B cell (primary cell): Measurements from ENCODE around the gene TSPAN5. TPM values are rescaled to one million over a fixed set of nuclear protein-coding genes. Genes with fewer than 3 reads are reported as not detected.

Source experiments
- ATAC-seq: fragments of 200-7000 bp; cut with Tn5 transposase; one replicate; pipeline ENCODE4 v1.10.0; 2021; ENCODE audit warnings: low read depth, mild to moderate bottlenecking, moderate number of reproducible peaks, moderate library complexity
- CTCF ChIA-PET: fragments of 350-600 bp; sonication (Branson Sonifier 250); formaldehyde crosslinking; loops from one replicate; lab custom pipeline; 2021; ENCODE audit warnings: antibody characterized with exemption, inconsistent platforms; lab: Charles Lee
- POLR2A ChIA-PET: fragments of 350-600 bp; sonication (Branson Sonifier 250); formaldehyde crosslinking; loops from one replicate; lab custom pipeline; 2021; ENCODE audit warnings: antibody characterized with exemption; lab: Charles Lee
- DNase-seq: peaks from one replicate; pipeline ENCODE4 v3.0.0; 2013
- H2AFZ ChIP-seq: 2 replicates; pipeline ENCODE4 v1.6.1; 2012; ENCODE audit warnings: mild to moderate bottlenecking, low read depth, low read length; ENCODE audit not compliant: insufficient read depth, poor library complexity, severe bottlenecking
- H3K27ac ChIP-seq, 2 donors: 1 replicate in 1 of 2; 2 replicates in 1 of 2; pipeline ENCODE4 v1.5.1; 2012 to 2013; ENCODE audit warnings: low read length in 2 of 2, mild to moderate bottlenecking in 2 of 2, moderate library complexity in 1 of 2
- H3K27me3 ChIP-seq, 4 experiments: fragments of 200-600 bp in 1 of 4; sonication (generic) in 1 of 4; replicated peaks in 1 of 4; 1 replicate in 2 of 4; 2 replicates in 2 of 4; pipeline versions ENCODE4 v1.6.1 to v1.7.0; 2013 to 2016; ENCODE audit warnings: low read length in 3 of 4, mild to moderate bottlenecking in 2 of 4, mixed read lengths in 1 of 4, moderate library complexity in 1 of 4; ENCODE audit not compliant: insufficient read depth in 4 of 4, control insufficient read depth in 3 of 4; ENCODE audit errors: control extremely low read depth in 1 of 4
- H3K36me3 ChIP-seq, 2 experiments: replicated peaks in 1 of 2; 1 replicate in 1 of 2; 2 replicates in 1 of 2; pipeline versions ENCODE4 v1.6.1 to v1.7.1; 2013; ENCODE audit warnings: low read length in 1 of 2; ENCODE audit not compliant: insufficient read depth in 2 of 2, control insufficient read depth in 1 of 2; ENCODE audit errors: control extremely low read depth in 1 of 2, extremely low read depth in 1 of 2
- H3K4me1 ChIP-seq, 2 donors: fragments of 200-600 bp in 1 of 2; sonication (generic) in 1 of 2; 1 replicate in 1 of 2; 2 replicates in 1 of 2; pipeline versions ENCODE4 v1.5.1 to v1.6.1; 2013 to 2017; ENCODE audit warnings: low read length in 2 of 2; ENCODE audit not compliant: control insufficient read depth in 2 of 2, insufficient read depth in 2 of 2
- H3K4me2 ChIP-seq: replicated peaks from 2 replicates; pipeline ENCODE3; 2012; ENCODE audit warnings: mild to moderate bottlenecking, low read depth, low read length; ENCODE audit not compliant: poor library complexity, severe bottlenecking
- H3K4me3 ChIP-seq, 5 experiments: fragments of 200-600 bp in 1 of 5; sonication (generic) in 1 of 5; 1 replicate in 3 of 5; 2 replicates in 2 of 5; pipeline versions ENCODE4 v1.5.1 to v1.7.0; 2011 to 2016; ENCODE audit warnings: low read length in 4 of 5, mild to moderate bottlenecking in 4 of 5, low read depth in 2 of 5, control low read depth in 1 of 5, moderate library complexity in 1 of 5; ENCODE audit not compliant: insufficient read depth in 1 of 5; ENCODE audit errors: control extremely low read depth in 1 of 5, extremely low read depth in 1 of 5
- H3K79me2 ChIP-seq: fragments of 200-600 bp; sonication (generic); one replicate; pipeline ENCODE4 v1.6.0; 2016; ENCODE audit warnings: low read length; ENCODE audit not compliant: control insufficient read depth, insufficient read depth
- H3K9ac ChIP-seq: fragments of 200-600 bp; sonication (generic); 2 replicates; pipeline ENCODE4 v1.6.1; 2017; ENCODE audit warnings: mild to moderate bottlenecking, low read length, moderate library complexity
- H3K9me3 ChIP-seq, 3 donors: one replicate each; pipeline versions ENCODE4 v1.6.1 to v1.7.1; 2013; ENCODE audit warnings: low read length in 2 of 3; ENCODE audit not compliant: control insufficient read depth in 2 of 3, insufficient read depth in 1 of 3; ENCODE audit errors: control extremely low read depth in 1 of 3
- H4K20me1 ChIP-seq: 2 replicates; pipeline ENCODE4 v1.6.0; 2012; ENCODE audit warnings: mild to moderate bottlenecking, low read length; ENCODE audit not compliant: insufficient read depth, control insufficient read depth, poor library complexity, severe bottlenecking
- H3K27ac Mint-ChIP-seq: one replicate; pipeline ENCODE4 v1.8.0; 2021; ENCODE audit warnings: mixed read lengths
- H3K27me3 Mint-ChIP-seq: one replicate; pipeline ENCODE4 v1.8.0; 2021; ENCODE audit warnings: mixed read lengths
- H3K4me1 Mint-ChIP-seq: one replicate; pipeline ENCODE4 v1.8.0; 2021; ENCODE audit warnings: mixed read lengths
- H3K4me3 Mint-ChIP-seq: one replicate; pipeline ENCODE4 v1.8.0; 2021; ENCODE audit warnings: mixed read lengths
- H3K9me3 Mint-ChIP-seq: one replicate; pipeline ENCODE4 v1.8.0; 2022; ENCODE audit warnings: mixed read lengths; ENCODE audit not compliant: insufficient read depth
- CTCF ChIP-seq: fragments of 200-600 bp; IDR thresholded peaks from one replicate; pipeline ENCODE4 v1.8.0; 2022; ENCODE audit warnings: antibody characterized with exemption, mild to moderate bottlenecking
- EZH2 ChIP-seq: IDR thresholded peaks from 2 replicates; pipeline ENCODE4 v1.6.1; 2012; ENCODE audit warnings: borderline replicate concordance, low read depth, mild to moderate bottlenecking, moderate library complexity, low read length; ENCODE audit not compliant: insufficient read depth, poor library complexity, severe bottlenecking
- WGBS: methylation state at CpG from one replicate; pipeline ENCODE4 v1.1.5; 2013; ENCODE audit warnings: missing lambda C conversion rate; ENCODE audit not compliant: insufficient coverage; 5-methylcytosine and 5-hydroxymethylcytosine counted together
- intact Hi-C: fragments of 100-400 bp; cut with micrococcal nuclease; formaldehyde crosslinking; loops from one replicate; pipeline ENCODE4 v1.10.0; 2022
- polyA plus RNA-seq: library from polyadenylated mRNA; depleted of rRNA; stranded (reverse); fragments of >200 nt; gene quantifications from 2 replicates; pipeline ENCODE4 v1.2.3, GENCODE V29; 2012
- total RNA-seq, 2 donors: library from RNA; stranded (reverse); fragments of 120-200 nt in 1 of 2; gene quantifications; 1 replicate in 1 of 2; 2 replicates in 1 of 2; pipeline versions ENCODE4 v1.2.3 to v1.2.4, GENCODE V29; 2013 to 2022

Gene TSPAN5
- total and polyA plus RNA-seq, 2 donors (not counting 1 experiment from before 2014, with no cell fraction given): 2.6 to 5.3 TPM

- 57% methylated on average over 3 of the region's 5 CpGs for whole genome bisulfite sequencing
- Histone ChIP-seq H3K27ac (no peak overlapping the region), H3K4me3 (no peak overlapping the region), H3K4me2 (no peak overlapping the region), H2AFZ (no peak overlapping the region), H3K27me3 (no peaks in the 10 kb centered on the region), H4K20me1 (no peaks in the 10 kb centered on the region), H3K9ac (no peak overlapping the region), H3K4me1 (peaks cover 18 to 22% of the 10 kb centered on the region in 2 donors), H3K79me2 (no peaks in the 10 kb centered on the region), H3K9me3 (no peaks in the 10 kb centered on the region), H3K36me3 (peaks cover 0 to 2% of the 10 kb centered on the region in 2 experiments)
- intact Hi-C loops: no loop called here
- ATAC-seq: no peak
- no peaks in the 10 kb centered on the region for H3K27me3 Mint-ChIP-seq
- no peak for DNase-seq
- CTCF ChIA-PET: no interaction called here
- no peaks in the 10 kb centered on the region for H3K9me3 Mint-ChIP-seq
- H3K4me3 Mint-ChIP-seq: no peak overlapping the region
- H3K4me1 Mint-ChIP-seq: peaks cover 21% of the 10 kb centered on the region
- H3K27ac Mint-ChIP-seq: no peak overlapping the region
- TF ChIP-seq CTCF (no peak), EZH2 (no peak)
- POLR2A ChIA-PET: no interaction called here
These were observed 136.3 kb downstream of the TSPAN5 start for GRCh38 chr4:98522062-98522461.

- ATAC-seq (no peak), DNase-seq (no peak)
- no peak overlapping the region for H3K9ac ChIP-seq
- H3K27ac ChIP-seq: no peak overlapping the region
- intact Hi-C loops: no loop called here
- no peaks in the 10 kb centered on the region for H3K27me3 Mint-ChIP-seq
- no peak overlapping the region for H3K27ac Mint-ChIP-seq
- no peaks in the 10 kb centered on the region for H3K9me3 Mint-ChIP-seq
- no peak overlapping the region for H3K4me3 ChIP-seq
- CTCF ChIA-PET: no interaction called here
- H4K20me1 ChIP-seq: no peaks in the 10 kb centered on the region
- H3K36me3 ChIP-seq: peaks cover 0 to 2% of the 10 kb centered on the region in 2 experiments
- no peak overlapping the region for H2AFZ ChIP-seq
- no peaks in the 10 kb centered on the region for H3K27me3 ChIP-seq
- no peaks in the 10 kb centered on the region for H3K79me2 ChIP-seq
- H3K4me1 ChIP-seq: peaks cover 18 to 22% of the 10 kb centered on the region in 2 donors
- TF ChIP-seq EZH2 (no peak), CTCF (no peak)
- H3K4me2 ChIP-seq: no peak overlapping the region
- H3K9me3 ChIP-seq: peaks cover 0 to 4% (median 3%) of the 10 kb centered on the region in 3 donors
- H3K4me1 Mint-ChIP-seq: peaks cover 21% of the 10 kb centered on the region
- POLR2A ChIA-PET: no interaction called here
- H3K4me3 Mint-ChIP-seq: no peak overlapping the region
These were observed 136.9 kb downstream of the TSPAN5 start for GRCh38 chr4:98521486-98521885.
